HG03442 (cell line): Measurements from ENCODE around the gene DIPK1B.

ENCODE experiments used
- ATAC-seq: cut with Tn5 transposase; IDR thresholded peaks from one replicate; pipeline ENCODE4 v1.9.1; 2021; ENCODE audit warnings: mild to moderate bottlenecking, moderate library complexity; ENCODE audit not compliant: unreplicated experiment

The DIPK1B gene

GRCh38 chr9:136711751-136712689, at the start of gene DIPK1B:
Gene DIPK1B (plus strand): TSS chr9:136712572. CDS start chr9:136712666, 94 bp downstream.
- ATAC-seq, result no peak

DNA sequence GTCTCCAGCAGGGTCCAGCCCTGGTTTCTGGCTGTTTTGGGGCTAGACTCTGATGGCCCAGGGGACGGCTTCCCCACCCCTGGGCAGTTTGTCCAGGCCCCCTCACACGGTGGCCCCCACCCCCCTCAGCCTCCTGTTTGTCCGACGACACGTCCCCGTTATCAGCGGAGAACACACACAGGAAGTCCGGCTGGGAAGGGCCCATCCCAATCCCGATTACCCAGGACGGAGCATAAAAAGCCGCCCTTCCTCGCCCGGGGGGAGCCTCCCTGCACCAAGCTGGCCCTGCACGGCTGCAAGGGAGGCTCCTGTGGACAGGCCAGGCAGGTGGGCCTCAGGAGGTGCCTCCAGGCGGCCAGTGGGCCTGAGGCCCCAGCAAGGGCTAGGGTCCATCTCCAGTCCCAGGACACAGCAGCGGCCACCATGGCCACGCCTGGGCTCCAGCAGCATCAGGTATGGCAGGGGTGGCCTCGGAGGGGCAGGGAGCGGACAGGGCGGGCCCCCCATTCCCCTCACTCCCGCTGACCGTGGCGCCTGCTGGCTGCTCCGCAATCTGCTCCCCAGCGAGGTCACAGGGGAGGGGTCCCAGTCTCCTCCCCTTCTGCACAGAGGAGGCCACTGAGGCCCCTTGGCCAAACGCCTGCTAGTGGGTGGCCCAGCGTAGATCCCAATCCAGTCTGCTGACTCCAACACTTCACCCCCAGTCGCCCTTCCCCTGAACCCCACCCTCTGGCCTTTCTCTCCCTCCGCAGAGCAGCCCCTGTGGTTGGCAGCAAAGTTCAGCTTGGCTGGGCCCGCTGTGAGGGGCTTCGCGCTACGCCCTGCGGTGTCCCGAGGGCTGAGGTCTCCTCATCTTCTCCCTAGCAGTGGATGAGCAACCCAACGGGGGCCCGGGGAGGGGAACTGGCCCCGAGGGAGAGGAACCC, 49.5 kb upstream of the DIPK1B start, which contains the start of gene EGFL7:
Gene EGFL7 (plus strand): TSS at position 261 of the 926 bp plus-strand sequence. CDS start 5,367 bp downstream, outside the sequence.
- ATAC-seq, result no peak

- no peak for ATAC-seq
These were observed 48.1 kb upstream of the DIPK1B start for GRCh38 chr9:136664000-136664915.

GRCh38 chr9:136665111-136665703, 47.2 kb upstream of the DIPK1B start:
- ATAC-seq, result no peak

DNA sequence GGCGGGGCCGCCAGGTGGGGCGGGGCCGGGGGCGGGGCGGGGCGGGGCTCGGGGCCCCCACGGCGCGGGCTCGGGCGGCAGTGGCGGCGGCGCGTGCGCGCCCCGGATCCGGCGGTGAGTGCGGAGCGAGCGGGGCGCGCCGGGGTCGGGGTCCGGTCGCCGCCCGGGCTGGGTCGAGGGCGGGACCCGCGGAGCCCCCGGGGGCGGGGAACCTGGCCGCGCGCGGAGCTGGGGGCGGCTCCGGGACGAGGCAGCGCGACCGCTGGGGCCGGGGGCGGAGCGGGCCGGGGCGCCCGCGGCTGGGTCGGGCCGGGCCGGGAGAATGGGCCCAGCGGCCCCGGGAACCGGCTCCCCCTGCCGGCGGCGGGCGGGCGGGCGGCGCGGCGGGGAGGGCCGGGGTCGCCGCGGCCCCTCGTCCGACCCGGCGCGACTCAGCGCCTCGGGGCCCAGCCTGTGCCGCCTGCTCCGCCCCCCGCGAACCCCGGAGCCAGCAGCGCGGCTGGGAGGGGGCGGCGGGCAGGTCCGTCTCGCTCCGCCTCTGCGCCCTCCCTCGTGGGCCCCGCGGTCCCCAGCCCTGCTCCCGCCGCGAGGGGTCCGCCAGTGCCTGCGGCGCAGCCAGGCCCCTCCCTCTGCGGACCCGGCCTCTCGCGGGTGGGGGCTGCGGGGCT, 46.5 kb upstream of the DIPK1B start:
- ATAC-seq, result no peak

DNA sequence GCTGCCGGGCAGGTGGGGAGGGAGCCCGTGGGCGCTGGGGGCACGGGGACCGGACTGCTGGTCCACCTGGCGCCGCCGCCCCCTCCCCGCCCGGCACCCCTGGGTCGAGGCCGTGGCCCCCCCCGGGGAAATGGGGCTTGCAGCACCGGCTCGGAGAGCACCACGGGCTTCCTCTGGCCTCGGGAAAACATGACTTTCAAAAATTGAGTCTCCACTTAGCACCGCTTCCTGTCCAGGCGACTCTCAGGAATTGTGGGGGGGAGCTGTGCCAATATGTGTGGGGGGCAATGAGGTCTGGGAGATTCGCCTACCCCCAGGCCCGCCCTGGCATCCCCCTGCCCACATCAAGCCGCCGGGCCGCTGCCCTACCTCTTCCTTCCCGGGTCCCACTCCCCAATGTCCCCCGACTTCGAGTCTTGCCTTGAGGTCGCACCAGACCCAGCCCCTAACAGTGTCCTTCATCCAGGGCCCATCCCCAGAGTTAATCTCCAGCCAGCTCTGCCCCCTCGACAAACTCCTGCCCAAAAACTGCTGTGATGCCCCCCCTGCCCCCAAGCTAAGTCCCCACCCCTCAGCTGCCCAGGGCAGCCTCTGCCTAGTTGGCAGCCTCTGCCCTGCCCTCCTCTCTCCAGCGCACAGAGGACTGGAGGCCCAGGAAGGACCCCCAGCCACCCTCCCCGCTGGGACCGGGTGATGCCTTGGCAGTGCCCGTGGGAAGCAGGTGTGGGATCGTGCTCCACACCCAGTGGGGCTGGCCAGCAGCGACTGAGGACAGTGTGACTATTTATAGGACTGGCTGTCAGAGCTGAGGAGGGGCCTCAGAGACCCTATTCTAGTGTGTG, 45.8 kb upstream of the DIPK1B start:
- no peak for ATAC-seq

DNA sequence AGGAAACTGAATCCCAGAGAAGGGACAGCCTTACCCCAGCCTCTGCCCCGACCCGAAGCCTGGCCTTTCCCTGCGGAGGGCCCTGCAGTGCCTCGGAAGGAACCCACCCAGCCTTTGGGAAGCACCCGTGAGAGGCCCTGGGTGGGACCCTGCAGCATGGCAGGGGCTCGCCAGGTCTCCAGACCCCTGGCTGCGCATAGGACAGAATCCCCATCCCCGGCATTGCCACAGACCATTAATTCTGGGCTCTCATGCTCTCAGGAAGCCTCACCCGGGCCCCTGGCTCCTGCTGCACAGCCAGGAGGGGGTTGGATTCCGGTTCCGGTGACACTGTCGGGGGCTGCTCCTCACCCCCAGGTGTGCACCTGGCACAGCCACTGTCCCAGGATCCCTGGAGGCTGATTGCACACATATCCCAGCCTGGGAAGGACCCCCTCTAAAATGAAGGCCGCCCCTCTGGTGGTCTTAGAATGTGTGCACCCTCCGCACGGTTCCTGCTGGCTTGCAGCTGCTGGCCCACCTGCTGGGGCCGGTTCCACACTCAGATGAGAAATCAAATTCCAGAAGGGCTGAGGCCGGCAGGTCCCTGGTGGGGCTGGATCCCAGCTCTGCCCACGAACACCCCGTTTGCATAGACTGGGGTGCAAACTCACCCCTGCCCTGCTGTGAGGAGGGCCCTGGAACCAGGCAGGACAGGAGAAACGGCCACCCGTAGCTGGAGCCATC, 45.0 kb upstream of the DIPK1B start:
- ATAC-seq, result no peak

GRCh38 chr9:136667940-136668760, 44.2 kb upstream of the DIPK1B start:
- ATAC-seq, result no peak

- no peak for ATAC-seq
These were observed 43.2 kb upstream of the DIPK1B start for GRCh38 chr9:136668983-136669790.

- no peak for ATAC-seq
These were observed 42.4 kb upstream of the DIPK1B start for GRCh38 chr9:136669791-136670464.

DNA sequence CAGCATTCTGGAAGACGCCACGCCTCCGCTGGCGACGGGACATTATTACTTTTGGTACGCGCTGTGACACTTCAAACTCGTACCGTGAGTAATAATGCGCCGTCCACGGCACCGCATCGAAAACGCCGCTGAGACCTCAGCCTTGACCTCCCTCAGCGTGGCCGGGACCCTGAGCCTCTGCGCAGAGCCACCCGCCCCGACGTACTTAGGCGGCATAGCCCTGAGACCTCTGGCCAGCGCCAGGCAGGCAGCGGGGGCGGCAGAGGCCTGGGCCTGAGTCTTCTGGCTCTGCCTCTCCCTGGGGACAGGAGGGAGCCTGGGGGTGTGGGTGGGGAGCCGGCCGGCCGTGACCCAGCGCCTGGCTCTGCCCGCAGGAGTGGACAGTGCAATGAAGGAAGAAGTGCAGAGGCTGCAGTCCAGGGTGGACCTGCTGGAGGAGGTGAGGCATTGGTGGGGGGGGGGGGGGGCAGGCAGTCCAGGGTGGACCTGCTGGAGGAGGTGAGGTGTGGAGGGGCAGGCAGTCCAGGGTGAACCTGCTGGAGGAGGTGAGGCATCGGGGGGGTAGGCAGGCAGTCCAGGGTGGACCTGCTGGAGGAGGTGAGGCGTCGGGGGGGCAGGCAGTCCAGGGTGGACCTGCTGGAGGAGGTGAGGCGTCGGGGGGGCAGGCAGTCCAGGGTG, 41.7 kb upstream of the DIPK1B start:
- no peak for ATAC-seq

- ATAC-seq, result no peak
These were observed 41.1 kb upstream of the DIPK1B start for GRCh38 chr9:136671254-136671614.

- no peak for ATAC-seq
These were observed 40.5 kb upstream of the DIPK1B start for GRCh38 chr9:136671646-136672430.

- ATAC-seq, result no peak
These were observed 39.8 kb upstream of the DIPK1B start for GRCh38 chr9:136672431-136673087.
